GM23248 (cell line): ENCODE results near the gene VWA5B1. TPM values are rescaled to one million over a fixed set of nuclear protein-coding genes. Genes with fewer than 3 reads are reported as not detected.
A peak's percentile ranks its signal among the peaks of the same experiment; 100 is the strongest.
"Not testable (repeated sequence)": the region's sequence is repeated elsewhere in the genome, so short reads cannot be mapped to it uniquely, and the experiment has no call there.

Experiments used
- DNase-seq: peaks from one replicate; pipeline ENCODE4 v3.0.0-alpha.2; 2015
- H2AFZ ChIP-seq: fragments of 200-600 bp; sonication (generic); 2 replicates; pipeline ENCODE4 v1.6.1; 2016; ENCODE audit warnings: antibody characterized with exemption
- H3F3A ChIP-seq: fragments of 200-600 bp; sonication (generic); 2 replicates; pipeline ENCODE4 v1.6.1; 2016; ENCODE audit warnings: mild to moderate bottlenecking, antibody characterized with exemption, mixed run types; ENCODE audit not compliant: insufficient read depth
- H3K27ac ChIP-seq: fragments of 200-600 bp; sonication (generic); 2 replicates; pipeline ENCODE4 v1.5.1; 2016; ENCODE audit warnings: mild to moderate bottlenecking
- H3K27me3 ChIP-seq: fragments of 200-600 bp; sonication (generic); replicated peaks from 2 replicates; pipeline ENCODE4 v1.6.1; 2016; ENCODE audit warnings: mild to moderate bottlenecking; ENCODE audit not compliant: insufficient read depth
- H3K36me3 ChIP-seq: fragments of 200-600 bp; sonication (generic); 2 replicates; pipeline ENCODE4 v1.6.1; 2016; ENCODE audit warnings: low read depth, mild to moderate bottlenecking
- H3K4me1 ChIP-seq: fragments of 200-600 bp; sonication (generic); 2 replicates; pipeline ENCODE4 v1.6.1; 2016; ENCODE audit warnings: mild to moderate bottlenecking; ENCODE audit not compliant: insufficient read depth
- H3K4me2 ChIP-seq: fragments of 200-600 bp; sonication (generic); one replicate; pipeline ENCODE4 v1.6.1; 2016; ENCODE audit warnings: mild to moderate bottlenecking; ENCODE audit not compliant: unreplicated experiment
- H3K4me3 ChIP-seq: fragments of 200-600 bp; sonication (generic); 2 replicates; pipeline ENCODE4 v1.5.1; 2016; ENCODE audit warnings: mild to moderate bottlenecking
- H3K79me2 ChIP-seq: fragments of 200-600 bp; sonication (generic); 2 replicates; pipeline ENCODE4 v1.6.1; 2016; ENCODE audit warnings: mild to moderate bottlenecking; ENCODE audit not compliant: insufficient read depth
- H3K9ac ChIP-seq: fragments of 200-600 bp; sonication (generic); 2 replicates; pipeline ENCODE4 v1.6.1; 2016; ENCODE audit warnings: mild to moderate bottlenecking
- H3K9me2 ChIP-seq: fragments of 200-600 bp; sonication (generic); 2 replicates; pipeline ENCODE4 v1.6.1; 2016; ENCODE audit warnings: mixed run types, mild to moderate bottlenecking, moderate library complexity; ENCODE audit not compliant: insufficient read depth
- H3K9me3 ChIP-seq: fragments of 200-600 bp; sonication (generic); one replicate; pipeline ENCODE4 v1.6.1; 2017; ENCODE audit warnings: low read depth
- H4K20me1 ChIP-seq: fragments of 200-600 bp; sonication (generic); 2 replicates; pipeline ENCODE4 v1.6.0; 2016; ENCODE audit not compliant: insufficient read depth
- EZH2 ChIP-seq: fragments of 200-600 bp; sonication (generic); IDR thresholded peaks from 2 replicates; pipeline ENCODE4 v1.6.1; 2018; ENCODE audit warnings: antibody characterized with exemption, mild to moderate bottlenecking; ENCODE audit not compliant: insufficient read depth, poor library complexity, severe bottlenecking
- EZH2phosphoT487 ChIP-seq: fragments of 200-600 bp; sonication (generic); IDR thresholded peaks from 2 replicates; pipeline ENCODE4 v1.6.1; 2018; ENCODE audit warnings: antibody characterized with exemption, moderate library complexity, mild to moderate bottlenecking, low read depth; ENCODE audit not compliant: insufficient read depth
- WGBS, 2 experiments: methylation state at CpG; one replicate each; pipeline ENCODE4 v1.1.6; 2015 to 2017; ENCODE audit warnings: low lambda C conversion rate in 2 of 2, low coverage in 1 of 2; ENCODE audit errors: missing lambda C conversion rate in 2 of 2; 5-methylcytosine and 5-hydroxymethylcytosine counted together
- in situ Hi-C: fragments of 300-500 bp; cut with MboI; formaldehyde crosslinking; loops from 2 replicates; pipeline ENCODE4 v1.15.0; 2020
- polyA plus RNA-seq: library from polyadenylated mRNA; unstranded; fragments of >200 nt; fragmentation: Nextera tagmentation; extraction: Ambion mirVana; gene quantifications from 2 replicates; pipeline ENCODE4 v1.2.1, GENCODE V29; 2016
- total RNA-seq: library from RNA; depleted of rRNA; stranded (reverse); fragments of >200 nt; shearing (Covaris generic); gene quantifications from 2 replicates; pipeline ENCODE4 v1.2.3, GENCODE V29; 2014

Gene VWA5B1
- total and polyA plus RNA-seq, 2 experiments from 2014 or later: not detected

- DNase-seq: peak; percentile 85
- H3K9me2 ChIP-seq: no peaks in the 10 kb centered on the region
- 35 to 41% methylated on average over 2 of the region's 2 CpGs for WGBS, 2 experiments
- H3K4me1 ChIP-seq: peaks cover 27% of the 10 kb centered on the region
- in situ Hi-C loops: no loop called here
- H3F3A ChIP-seq: peaks cover 7% of the 10 kb centered on the region; the same call in 1 of the 2 replicates
- H3K9me3 ChIP-seq: no peaks in the 10 kb centered on the region
- H3K4me3 ChIP-seq: no peak overlapping the region
- H3K36me3 ChIP-seq: no peaks in the 10 kb centered on the region
- TF ChIP-seq EZH2 (no peak), EZH2phosphoT487 (no peak)
- no peak overlapping the region for H2AFZ ChIP-seq
- no peaks in the 10 kb centered on the region for H4K20me1 ChIP-seq
- no peak overlapping the region for H3K27ac ChIP-seq
- H3K9ac ChIP-seq: no peak overlapping the region
- H3K27me3 ChIP-seq: no peaks in the 10 kb centered on the region
- H3K79me2 ChIP-seq: no peaks in the 10 kb centered on the region
- H3K4me2 ChIP-seq: no peak overlapping the region
Measured at GRCh38 chr1:20281801-20282200, 8.9 kb upstream of the VWA5B1 start.

- Histone ChIP-seq H3K9ac (no peak overlapping the region), H4K20me1 (no peaks in the 10 kb centered on the region), H3K4me2 (no peak overlapping the region), H2AFZ (no peak overlapping the region), H3K36me3 (no peaks in the 10 kb centered on the region), H3K4me1 (peaks cover 27% of the 10 kb centered on the region), H3F3A (peaks cover 7% of the 10 kb centered on the region; the same call in 1 of the 2 replicates), H3K79me2 (no peaks in the 10 kb centered on the region), H3K27ac (no peak overlapping the region), H3K4me3 (no peak overlapping the region), H3K9me2 (no peaks in the 10 kb centered on the region), H3K27me3 (peaks cover 4% of the 10 kb centered on the region; the same call in 1 of the 2 replicates), H3K9me3 (no peaks in the 10 kb centered on the region)
- in situ Hi-C loops: no loop called here
- no peak for DNase-seq
- WGBS, 2 experiments: 24 to 26% methylated on average over 5 of the region's 5 CpGs
- TF ChIP-seq EZH2 (no peak), EZH2phosphoT487 (no peak)
Measured at GRCh38 chr1:20282533-20282932, 8.1 kb upstream of the VWA5B1 start.

GRCh38 chr1:20284046-20284445 lies 6.6 kb upstream of the VWA5B1 start:
- no peaks in the 10 kb centered on the region for H3K36me3 ChIP-seq
- H4K20me1 ChIP-seq: no peaks in the 10 kb centered on the region
- no peaks in the 10 kb centered on the region for H3K9me2 ChIP-seq
- 24 to 30% methylated on average over 2 of the region's 2 CpGs for WGBS, 2 experiments
- no peak overlapping the region for H3K9ac ChIP-seq
- peaks cover 26% of the 10 kb centered on the region for H3K4me1 ChIP-seq
- no peak overlapping the region for H3K4me2 ChIP-seq
- in situ Hi-C loops: no loop called here
- peaks cover 7% of the 10 kb centered on the region; the same call in 1 of the 2 replicates for H3F3A ChIP-seq
- H3K4me3 ChIP-seq: no peak overlapping the region
- H3K27ac ChIP-seq: no peak overlapping the region
- peaks cover 9% of the 10 kb centered on the region for H3K27me3 ChIP-seq
- no peak for TF ChIP-seq EZH2
- no peak for TF ChIP-seq EZH2phosphoT487
- no peak overlapping the region for H2AFZ ChIP-seq
- no peak for DNase-seq
- H3K79me2 ChIP-seq: no peaks in the 10 kb centered on the region
- H3K9me3 ChIP-seq: no peaks in the 10 kb centered on the region

- no peak overlapping the region for H3K4me2 ChIP-seq
- H3K9me2 ChIP-seq: no peaks in the 10 kb centered on the region
- H3K9me3 ChIP-seq: no peaks in the 10 kb centered on the region
- no peaks in the 10 kb centered on the region for H3K36me3 ChIP-seq
- H3K27me3 ChIP-seq: peaks cover 15% of the 10 kb centered on the region
- H3K79me2 ChIP-seq: no peaks in the 10 kb centered on the region
- no peak for DNase-seq
- in situ Hi-C loops: no loop called here
- no peaks in the 10 kb centered on the region for H4K20me1 ChIP-seq
- H3F3A ChIP-seq: peaks cover 7% of the 10 kb centered on the region; the same call in 1 of the 2 replicates
- H3K4me3 ChIP-seq: no peak overlapping the region
- no peak overlapping the region for H2AFZ ChIP-seq
- no peak overlapping the region for H3K9ac ChIP-seq
- WGBS, 2 experiments: 72 to 75% methylated on average over 3 of the region's 3 CpGs
- peaks cover 20% of the 10 kb centered on the region for H3K4me1 ChIP-seq
- TF ChIP-seq EZH2phosphoT487 (no peak), EZH2 (no peak)
- H3K27ac ChIP-seq: no peak overlapping the region
Measured at GRCh38 chr1:20284625-20285024, 6.0 kb upstream of the VWA5B1 start.

- no peaks in the 10 kb centered on the region for H3K36me3 ChIP-seq
- no peak overlapping the region for H3K4me2 ChIP-seq
- 22 to 26% methylated on average over 3 of the region's 3 CpGs for WGBS, 2 experiments
- H3K9ac ChIP-seq: no peak overlapping the region
- H4K20me1 ChIP-seq: no peaks in the 10 kb centered on the region
- H2AFZ ChIP-seq: no peak overlapping the region
- no peak for DNase-seq
- TF ChIP-seq EZH2: no peak
- TF ChIP-seq EZH2phosphoT487: no peak
- peaks cover 24% of the 10 kb centered on the region for H3K27me3 ChIP-seq
- no peak overlapping the region for H3K27ac ChIP-seq
- peaks cover 7% of the 10 kb centered on the region; the same call in 1 of the 2 replicates for H3F3A ChIP-seq
- no peaks in the 10 kb centered on the region for H3K9me3 ChIP-seq
- H3K4me1 ChIP-seq: peaks cover 14% of the 10 kb centered on the region
- H3K4me3 ChIP-seq: no peak overlapping the region
- in situ Hi-C loops: no loop called here
- H3K9me2 ChIP-seq: no peaks in the 10 kb centered on the region
- H3K79me2 ChIP-seq: no peaks in the 10 kb centered on the region
Measured at GRCh38 chr1:20285510-20285909, 5.2 kb upstream of the VWA5B1 start.

- H3F3A ChIP-seq, H3K9me3 ChIP-seq, in situ Hi-C loops, DNase-seq, H3K4me2 ChIP-seq, H3K9me2 ChIP-seq, H4K20me1 ChIP-seq, H2AFZ ChIP-seq, H3K4me3 ChIP-seq, H3K27ac ChIP-seq, H3K9ac ChIP-seq, H3K4me1 ChIP-seq, H3K36me3 ChIP-seq, H3K79me2 ChIP-seq: not testable (repeated sequence)
- H3K27me3 ChIP-seq: peaks cover 45% of the 10 kb centered on the region
- WGBS, 2 experiments: 62 to 66% methylated on average over 3 of the region's 3 CpGs
Measured at GRCh38 chr1:20287696-20288095, 3.0 kb upstream of the VWA5B1 start.
